DMS79 (cell line): Measurements from ENCODE around the gene B3GALNT2.
"Not testable (repeated sequence)": the region's sequence is repeated elsewhere in the genome, so short reads cannot be mapped to it uniquely, and the experiment has no call there.

Source experiments
- DNase-seq: peaks from one replicate; lab custom pipeline; 2025; lab: John Stamatoyannopoulos, UW

B3GALNT2 gene

DNA sequence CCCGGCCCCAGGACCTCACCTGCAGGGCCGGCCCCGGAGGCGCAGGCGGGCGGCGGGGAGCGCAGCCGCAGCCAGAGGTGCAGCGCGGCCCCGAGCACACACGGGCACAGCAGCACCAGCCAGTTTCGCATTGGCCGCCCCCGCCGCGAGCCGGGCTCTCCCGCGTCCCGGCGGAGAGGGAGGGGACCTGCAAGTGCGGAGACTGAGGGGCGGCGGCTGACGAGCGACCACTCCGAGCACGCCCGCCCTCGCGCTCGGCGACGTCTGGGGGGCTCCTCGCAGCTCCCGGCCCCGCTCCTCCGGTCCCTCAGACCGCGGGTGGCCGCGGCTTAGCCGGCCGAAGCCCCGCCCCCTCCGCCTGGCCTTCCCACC is at the start of gene B3GALNT2:
Gene B3GALNT2 (minus strand): TSS at position 331 of the 372 bp plus-strand sequence. CDS start 200 bp downstream, at position 131.
- no peak for DNase-seq

DNA sequence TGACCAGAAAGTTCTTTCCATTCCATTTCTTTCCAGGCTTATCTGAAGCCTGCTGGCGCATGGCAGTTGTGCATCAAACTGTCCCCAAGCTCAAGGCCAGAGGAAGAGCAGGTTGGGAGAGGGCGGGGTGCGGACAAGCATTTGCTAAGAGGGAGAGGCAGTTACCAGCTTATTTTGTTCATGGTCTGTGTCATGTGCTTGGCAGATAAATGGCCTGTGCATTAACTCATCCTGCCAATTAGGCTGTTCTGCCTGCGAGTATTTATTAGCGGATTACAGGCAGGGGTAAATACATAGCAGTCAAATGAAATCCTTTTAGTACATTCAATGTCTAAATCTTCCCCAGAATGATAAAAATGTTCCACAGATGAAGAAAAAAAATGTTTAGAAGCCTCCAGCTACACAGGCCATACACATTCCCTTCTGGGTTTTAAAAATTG is 48.9 kb upstream of the B3GALNT2 start:
- no peak for DNase-seq

DNA sequence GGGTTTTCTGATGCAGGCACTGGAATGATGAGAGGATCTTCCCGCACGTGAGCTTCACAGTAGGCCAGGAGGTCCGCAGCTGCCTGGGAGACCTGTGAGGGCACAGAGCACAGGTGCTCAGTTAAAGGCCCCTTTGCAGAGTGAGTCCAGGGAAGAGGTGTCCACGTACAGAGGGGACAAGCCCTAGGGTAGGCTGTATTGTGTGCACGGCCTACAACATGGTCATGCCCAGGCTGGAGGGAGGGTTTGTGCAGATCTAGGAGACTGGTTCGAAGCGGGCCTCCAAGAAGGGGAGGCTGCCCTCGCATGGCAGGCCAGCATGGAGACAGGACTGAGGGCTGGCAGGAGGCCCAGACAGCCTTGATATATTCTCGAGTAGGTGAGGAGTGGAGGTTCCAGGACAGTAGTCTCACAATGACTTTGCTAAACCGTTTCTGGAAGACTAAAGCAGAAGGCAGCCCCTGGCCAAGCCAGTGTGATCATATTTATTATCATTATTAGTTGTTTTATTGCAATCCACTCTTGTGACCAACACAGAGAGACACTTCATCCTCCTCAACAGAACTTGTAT is 48.0 kb upstream of the B3GALNT2 start:
- DNase-seq: peak; percentile 27

DNA sequence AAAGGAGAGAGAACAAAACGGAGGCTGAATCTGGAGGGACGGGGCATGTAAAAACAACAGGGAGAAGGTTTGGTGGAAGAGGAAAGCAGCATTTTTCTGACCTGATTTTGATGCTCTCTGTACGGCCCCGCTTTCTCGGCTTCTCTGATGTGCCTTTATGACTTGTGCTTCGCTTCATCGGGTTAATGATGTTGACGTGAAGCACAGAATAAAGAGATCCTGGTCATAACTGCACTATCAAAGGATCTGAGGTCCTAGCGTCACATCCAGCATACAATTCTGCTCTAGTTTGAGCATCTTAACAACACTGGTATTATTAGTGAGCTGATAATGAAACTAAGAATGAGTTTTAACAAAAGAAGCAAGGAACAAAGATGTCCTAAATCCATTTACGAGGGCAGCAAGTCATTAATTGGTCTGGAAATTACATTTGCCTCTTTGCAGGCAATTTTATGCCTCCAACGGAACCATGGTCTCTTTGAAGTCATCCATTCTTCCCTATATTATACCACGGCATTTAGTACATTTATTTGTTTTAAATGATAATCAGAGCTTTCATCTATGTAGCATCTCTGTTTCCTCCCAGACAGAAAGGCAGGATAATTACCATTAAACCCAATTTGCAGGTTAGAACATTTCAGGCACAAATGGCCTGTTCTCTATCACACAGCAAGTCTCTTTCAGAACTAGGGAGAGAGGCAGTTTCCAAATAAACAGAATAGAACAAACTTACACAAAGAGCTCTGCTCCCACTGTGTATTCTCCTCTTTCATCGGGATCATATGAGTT is 45.3 kb upstream of the B3GALNT2 start:
- no peak for DNase-seq

DNA sequence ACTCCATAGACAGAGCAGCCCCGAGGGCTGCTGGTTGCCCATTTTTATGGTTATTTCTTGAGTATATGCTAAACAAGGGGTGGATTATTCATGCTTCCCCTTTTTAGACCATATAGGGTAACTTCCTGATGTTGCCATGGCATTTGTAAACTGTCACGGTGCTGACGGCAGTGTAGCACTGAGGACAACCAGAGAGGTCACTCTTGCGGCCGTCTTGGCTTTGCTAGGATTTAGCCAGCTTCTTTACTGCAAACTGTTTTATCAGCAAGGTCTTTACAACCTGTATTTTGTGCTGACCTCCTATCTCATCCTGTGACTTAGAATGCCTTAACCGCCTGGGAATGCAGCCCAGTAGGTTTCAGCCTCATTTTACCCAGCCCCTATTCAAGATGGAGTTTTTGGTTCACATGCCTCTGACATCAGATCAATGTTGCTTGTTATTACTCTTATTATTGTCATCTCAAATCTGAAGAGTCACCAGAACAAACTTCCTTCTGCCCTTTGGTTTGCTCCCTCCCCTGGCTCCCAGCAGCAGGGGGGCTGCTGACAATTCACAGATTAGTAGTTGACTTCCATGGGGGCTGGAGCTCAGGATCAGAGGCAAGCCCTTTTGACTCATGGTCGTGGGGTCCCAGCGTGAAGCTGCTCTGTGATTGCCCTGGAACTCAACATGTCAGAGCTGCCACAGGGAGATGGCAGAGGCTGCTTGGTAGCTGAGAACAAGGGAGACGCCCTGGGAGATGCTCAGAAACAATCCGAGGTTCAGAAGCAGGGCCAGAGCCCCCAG is 42.3 kb upstream of the B3GALNT2 start:
- not testable (repeated sequence) for DNase-seq

DNA sequence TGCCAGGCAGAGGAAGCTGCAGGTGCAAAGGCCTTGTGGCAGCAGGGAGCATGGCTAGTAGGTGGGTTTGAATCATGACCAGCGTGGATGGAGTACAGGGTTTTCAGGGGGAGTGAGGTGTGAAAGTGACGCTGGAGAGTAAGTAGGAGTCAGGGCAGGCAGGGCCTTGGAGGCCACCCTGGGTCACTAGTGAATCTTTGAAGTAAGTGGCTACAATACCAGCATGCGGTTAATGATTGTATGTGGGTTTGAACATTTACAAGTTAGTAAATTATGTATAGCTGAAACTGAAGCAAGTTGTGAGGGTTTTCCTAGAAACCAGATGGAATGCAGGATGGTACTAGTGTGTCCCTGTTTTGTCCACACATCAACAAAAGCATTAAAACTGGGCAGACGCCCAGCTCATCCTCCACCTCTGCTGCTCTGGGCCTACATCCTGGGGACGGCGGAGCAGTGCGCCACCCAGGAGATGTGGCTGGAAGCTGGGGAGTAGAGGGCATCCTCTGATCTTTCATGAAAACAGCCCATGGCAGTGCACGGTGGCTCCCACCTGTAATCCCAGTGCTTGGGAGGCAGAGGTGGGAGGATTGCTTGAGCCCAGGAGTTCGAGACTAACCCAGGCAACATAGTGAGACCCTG is 41.2 kb upstream of the B3GALNT2 start:
- no peak for DNase-seq

DNA sequence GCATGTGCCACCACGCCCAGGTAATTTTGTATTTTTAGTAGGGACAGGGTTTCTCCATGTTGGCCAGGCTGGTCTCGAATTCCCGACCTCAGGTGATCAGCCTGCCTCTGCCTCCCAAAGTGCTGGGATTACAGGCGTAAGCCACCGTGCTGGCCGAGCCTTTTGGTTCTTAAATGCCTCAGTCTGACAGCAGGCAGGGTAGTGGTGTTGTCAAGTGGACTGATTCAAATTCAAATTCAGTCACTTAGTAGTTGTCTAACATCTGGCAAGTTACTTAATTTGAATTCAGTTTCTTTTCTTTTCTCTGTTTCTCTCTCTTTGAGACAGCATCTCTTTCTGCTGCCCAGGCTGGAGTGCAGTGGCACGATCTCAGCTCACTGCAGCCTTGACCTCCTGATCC is 38.6 kb upstream of the B3GALNT2 start:
- not testable (repeated sequence) for DNase-seq

DNA sequence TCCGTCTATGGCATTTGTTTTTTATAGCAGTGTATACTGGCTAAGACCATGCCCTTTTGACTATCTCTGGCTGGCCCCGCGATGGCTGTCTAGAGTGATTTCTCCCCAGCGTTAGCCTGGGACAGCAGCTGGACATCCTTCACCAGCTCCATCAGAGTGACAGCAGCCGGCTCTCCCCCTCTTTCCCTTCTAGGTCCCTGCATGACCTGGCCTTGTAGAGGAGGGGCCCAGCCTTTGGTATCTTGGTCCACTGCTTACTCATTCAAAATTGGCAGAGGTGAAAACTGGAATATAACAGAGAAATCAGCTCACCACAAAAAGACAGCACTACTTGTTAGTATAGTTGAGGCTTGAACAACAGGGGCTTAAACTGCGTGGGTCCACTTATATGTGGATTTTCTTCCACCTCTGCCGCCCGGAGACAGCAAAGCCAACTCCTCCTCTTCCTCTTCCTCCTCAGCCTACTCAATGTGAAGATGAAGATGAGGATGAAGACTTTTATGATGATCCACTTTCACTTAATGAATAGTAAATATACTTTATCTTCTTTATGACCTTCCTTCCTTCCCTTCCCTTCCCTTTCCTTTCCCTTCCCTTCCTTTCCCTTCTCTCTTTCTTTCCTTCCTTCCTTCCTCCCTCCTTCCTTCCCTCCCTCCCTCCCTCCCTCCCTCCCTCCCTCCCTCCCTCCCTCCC is 29.4 kb upstream of the B3GALNT2 start:
- DNase-seq: no peak

DNA sequence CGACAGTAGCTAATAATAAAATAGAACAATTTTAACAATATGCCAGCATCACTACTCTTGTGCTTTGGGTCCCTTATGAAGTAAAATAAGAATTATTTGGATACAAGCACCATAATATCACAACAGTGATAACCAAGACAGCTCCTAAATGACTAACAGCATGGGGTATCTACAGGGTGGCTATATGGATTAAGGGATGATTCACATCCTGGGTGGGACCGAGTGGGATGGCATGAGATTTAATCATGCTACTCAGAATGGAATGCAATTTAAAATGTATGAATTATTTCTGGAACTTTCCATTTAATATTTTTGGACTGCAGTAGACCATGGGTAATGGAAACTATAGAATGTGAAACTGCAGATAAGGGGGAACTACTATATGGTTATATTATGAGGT is 28.1 kb upstream of the B3GALNT2 start:
- no peak for DNase-seq

DNA sequence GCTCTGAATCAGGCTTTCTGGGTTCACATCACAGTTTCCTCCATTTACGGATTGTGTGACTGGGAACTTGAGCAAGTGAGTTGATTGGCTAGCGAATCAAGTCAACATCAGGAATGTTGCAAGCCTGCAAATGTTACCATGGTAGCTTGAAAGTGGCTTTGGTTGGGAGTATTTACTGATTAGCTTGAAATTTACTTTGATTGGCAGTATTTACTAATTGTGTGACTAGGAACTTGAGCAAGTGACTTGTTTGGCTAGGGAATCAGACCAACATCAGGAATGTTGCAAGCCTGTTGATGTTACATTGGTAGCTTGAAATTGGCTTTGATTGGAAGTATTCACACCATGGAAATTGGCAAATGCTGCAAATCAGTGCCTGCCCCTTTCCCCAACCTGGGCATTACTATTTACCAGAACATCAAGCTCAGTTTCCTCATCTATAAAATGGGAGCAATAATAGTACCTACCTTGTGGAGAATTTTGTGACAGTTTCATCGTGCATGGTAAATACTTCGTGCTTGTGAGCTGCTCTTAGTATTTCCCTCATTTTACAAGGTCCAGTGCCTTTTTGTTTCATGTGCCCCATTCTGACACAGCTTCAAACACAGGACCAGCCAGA is 23.1 kb upstream of the B3GALNT2 start:
- no peak for DNase-seq

DNA sequence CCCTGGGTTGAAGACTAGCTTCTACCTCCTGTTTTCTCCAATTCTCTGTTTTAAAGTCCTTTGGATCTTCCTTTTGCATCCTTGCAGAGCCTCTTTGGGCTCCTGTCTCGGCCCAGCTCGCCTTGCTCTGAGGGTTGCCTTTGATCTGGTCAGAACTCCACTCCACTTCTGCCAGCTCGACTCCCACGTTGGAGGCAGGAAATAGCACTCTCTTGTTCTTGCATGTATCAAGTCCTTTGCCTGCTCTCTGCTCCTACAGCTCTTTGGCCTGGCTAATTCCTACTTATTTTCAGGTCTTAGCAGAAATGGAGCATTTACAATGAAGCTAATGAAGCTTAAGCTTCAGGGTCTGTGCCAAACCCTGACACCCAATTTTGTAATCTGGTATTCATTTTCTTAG is 21.1 kb upstream of the B3GALNT2 start:
- DNase-seq: no peak

DNA sequence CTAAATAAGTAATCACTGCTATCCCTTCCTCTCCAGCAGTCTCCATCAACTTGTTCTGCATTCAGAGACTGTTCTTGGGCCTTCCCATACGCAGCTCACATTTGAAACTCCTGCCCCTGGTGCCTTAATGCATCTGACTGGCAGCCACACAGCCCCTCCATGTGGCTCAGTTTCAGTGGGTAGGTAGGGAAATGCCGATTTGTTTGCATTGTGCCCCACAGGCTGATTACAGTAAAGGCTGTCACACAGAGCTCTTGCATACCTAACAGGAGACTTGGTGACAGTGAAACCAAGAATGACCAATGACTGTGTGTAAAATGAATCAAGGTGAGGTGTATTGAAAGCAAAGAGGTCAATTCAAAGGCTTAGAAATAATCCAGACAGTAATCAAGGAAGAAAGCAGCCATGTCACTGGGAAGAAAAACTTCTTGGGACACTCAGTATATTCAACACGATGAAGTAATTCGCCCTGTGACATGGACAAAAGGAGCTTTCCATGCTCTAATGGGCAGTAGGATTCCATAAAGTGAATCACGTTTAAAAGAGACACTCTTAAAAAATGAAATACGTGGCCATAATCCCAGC is 12.7 kb upstream of the B3GALNT2 start:
- DNase-seq: no peak

DNA sequence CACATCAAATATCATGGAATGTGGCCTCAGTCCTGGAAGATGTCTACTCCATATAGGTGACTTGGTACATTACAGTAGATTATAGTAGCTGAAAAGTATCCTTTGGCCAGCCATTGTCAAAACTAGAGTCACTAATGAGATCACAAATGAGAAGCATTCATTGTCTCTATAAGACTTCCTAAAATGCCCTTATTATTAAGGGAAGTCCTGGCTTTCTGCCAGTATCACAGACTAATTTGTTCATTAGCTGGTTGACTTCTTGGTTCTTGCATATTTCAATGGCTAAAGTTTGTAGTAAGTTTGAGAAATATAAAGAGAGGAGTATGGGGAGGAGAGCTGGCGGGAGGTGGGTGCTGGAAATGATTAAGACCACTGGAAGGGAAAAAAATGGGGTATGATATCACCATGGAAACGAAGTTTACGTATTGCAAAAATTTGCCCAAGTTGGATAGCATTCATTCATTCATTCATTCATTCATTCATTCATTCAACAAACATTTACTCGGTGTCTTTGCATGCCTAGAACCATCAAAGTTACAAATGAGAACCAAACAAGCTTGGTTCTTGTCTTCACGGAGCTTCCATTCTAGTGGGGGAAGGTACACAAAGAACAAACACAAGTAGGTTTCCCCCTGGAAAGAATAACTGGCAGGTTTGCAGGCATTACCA is 11.7 kb upstream of the B3GALNT2 start:
- no peak for DNase-seq

DNA sequence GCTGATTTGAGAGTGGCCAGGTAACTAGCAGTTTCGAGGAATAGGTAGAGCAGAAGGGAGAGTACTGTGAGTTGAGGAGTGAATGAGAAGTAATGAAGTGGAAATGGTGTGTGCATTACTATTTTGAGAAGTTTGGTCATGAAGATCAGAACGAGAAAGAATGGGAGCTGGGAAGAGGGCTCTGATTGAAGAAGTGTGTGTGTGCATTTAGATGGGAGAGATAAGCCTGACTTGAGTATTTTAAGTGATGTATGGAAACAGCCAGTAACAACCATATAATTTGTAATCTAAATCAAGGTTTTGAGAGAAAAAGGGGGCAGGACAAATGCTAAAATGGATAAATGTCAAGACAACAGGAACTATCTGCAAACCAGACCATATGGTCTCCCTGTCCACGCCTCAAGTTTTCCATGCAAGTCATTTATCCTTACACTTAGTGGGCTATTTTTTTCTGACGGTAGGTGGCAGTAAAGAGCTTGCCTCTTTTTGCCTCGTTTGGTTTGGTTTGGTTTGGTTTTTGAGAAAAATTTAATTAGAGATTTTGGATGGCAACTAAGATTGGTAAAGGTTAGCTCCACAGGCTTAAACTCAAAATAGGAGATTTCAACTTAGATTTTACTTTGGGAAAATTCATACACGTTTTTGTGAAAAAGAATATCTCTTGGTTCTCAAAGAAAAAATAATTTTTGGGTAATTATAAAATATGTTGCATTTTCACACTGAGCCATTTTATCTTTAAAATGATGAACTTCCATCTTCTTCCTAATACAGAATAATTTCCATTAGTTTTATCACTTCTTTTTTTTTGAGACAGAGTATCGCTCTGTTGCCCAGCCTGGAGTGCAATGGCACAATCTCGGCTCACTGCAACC is 9.5 kb upstream of the B3GALNT2 start:
- DNase-seq: peak; percentile 5

DNA sequence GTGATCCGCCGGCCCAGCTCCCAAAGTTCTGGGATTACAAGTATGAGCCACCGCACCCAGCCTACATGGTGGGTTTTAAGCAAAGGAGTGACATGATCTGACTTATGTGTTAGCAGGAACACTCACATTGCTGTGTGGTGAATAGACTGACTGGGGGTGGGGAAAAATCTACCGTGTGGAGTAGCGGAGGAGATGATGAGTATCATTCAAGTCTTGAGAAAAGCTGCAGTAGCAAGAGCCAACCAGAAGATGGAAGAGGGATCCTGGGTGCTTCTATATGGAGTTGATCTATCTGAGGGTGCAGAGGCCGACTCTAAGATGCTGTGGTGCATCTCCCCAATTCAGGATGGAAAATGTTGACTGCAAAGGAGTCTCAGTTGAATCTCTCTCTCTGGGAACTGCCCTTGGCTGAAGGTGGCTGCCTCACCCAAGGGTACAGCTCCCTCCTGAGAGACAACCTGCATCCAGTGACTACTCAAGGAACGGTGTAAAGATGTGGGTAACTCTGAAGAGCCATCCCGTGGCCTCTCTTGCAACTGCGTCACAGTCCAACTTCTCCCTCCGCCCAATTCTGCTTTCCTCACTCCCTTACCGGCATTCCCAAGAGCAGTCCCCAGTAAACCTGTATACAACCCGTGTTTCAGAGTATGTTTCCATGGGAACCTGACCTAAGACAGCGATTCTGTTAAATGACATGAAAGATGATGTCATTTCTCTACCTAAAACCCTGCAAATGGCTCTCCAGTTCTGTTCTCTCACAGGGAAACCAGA is 7.4 kb upstream of the B3GALNT2 start:
- no peak for DNase-seq

DNA sequence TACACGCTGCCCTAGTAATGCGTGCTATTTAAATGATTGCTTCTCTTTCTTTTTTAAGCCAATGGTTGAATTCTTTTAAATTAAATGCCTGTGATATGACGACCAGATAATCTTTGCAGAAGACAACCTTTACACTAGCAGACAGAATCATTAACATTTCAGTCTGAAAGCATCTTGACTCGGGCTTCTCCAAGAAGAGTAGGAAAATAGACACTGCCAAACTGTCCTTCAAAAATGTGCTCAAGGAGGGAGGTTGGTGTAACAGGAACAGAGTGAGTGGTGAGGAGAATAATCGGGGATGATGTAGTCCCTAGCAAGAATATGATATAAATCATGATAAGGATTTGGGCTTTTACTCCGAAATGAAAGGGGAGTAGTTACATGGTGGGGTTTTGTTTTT is 6.6 kb upstream of the B3GALNT2 start:
- DNase-seq: no peak

DNA sequence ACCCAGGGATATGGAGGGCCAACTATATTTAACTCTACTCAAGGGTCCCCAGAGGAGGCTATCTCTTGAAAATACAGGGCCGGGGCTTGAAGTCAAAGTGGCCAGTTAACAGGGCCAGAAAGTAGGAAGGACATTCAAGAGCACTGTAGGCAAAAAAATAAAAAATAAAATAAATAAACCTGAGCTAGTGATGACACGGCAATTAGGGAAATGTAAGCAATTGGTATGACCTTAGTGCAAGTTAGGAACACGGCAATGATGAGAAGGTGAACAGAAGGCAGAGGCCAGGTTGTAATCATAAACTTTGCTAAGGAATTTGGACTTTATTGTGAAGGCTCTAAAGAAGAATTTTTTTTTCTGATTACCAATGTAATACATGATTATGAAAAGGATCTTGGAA is 3.4 kb upstream of the B3GALNT2 start:
- DNase-seq: no peak

DNA sequence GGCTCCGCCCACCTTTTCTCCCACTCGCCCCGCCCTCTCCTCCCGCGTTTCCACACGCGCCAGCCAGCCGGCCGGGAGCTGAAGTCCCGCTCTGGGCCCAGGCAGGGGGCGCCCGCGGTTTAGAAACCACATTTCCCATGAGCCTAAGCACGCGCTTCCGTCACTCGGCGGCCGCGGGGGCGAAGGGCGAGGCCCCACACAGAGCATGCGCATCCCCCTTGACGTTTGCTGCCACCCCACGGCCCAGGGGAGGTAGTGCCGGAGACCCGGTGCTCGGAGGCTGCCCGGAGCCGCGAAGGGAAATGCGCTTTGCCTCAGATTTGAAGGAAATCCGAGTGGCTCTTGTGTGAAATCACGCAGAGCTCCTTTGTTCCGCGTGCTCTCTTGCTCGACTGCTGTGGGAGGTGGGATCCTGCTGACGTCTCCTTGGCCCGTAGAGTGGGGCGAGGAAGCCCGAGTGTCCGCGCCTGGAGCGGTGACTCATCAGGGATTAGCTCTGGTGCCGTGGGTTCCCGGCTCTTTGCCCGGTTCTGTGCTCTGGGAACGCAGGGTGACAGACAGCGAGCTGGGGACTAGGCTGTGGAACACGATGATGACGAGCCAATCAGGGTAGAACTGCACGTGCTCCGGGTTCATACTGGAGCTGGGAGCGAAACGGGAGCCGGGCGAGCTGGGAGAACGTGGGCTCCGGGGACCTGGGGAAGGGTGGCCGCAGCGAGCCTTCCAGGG is 406 bp upstream of the B3GALNT2 start:
- DNase-seq: peak; percentile 97
